HG03159 (cell line): ENCODE measurements around the gene C1QTNF12.

Source experiments
- ATAC-seq: cut with Tn5 transposase; IDR thresholded peaks from one replicate; pipeline ENCODE4 v1.9.1; 2021; ENCODE audit warnings: mild to moderate bottlenecking, moderate library complexity; ENCODE audit not compliant: unreplicated experiment

The C1QTNF12 gene

GRCh38 chr1:1241588-1242219, 4.8 kb downstream of the C1QTNF12 start:
- no peak for ATAC-seq

GRCh38 chr1:1240822-1241587, 5.5 kb downstream of the C1QTNF12 start:
- ATAC-seq = no peak

- ATAC-seq = no peak
These were observed 6.2 kb downstream of the C1QTNF12 start for GRCh38 chr1:1240348-1240732.

GRCh38 chr1:1239614-1240347, 6.7 kb downstream of the C1QTNF12 start:
- ATAC-seq = no peak

- ATAC-seq = no peak
These were observed 7.3 kb downstream of the C1QTNF12 start for GRCh38 chr1:1239227-1239613.

- ATAC-seq = no peak
These were observed 7.8 kb downstream of the C1QTNF12 start for GRCh38 chr1:1238702-1239178.

DNA sequence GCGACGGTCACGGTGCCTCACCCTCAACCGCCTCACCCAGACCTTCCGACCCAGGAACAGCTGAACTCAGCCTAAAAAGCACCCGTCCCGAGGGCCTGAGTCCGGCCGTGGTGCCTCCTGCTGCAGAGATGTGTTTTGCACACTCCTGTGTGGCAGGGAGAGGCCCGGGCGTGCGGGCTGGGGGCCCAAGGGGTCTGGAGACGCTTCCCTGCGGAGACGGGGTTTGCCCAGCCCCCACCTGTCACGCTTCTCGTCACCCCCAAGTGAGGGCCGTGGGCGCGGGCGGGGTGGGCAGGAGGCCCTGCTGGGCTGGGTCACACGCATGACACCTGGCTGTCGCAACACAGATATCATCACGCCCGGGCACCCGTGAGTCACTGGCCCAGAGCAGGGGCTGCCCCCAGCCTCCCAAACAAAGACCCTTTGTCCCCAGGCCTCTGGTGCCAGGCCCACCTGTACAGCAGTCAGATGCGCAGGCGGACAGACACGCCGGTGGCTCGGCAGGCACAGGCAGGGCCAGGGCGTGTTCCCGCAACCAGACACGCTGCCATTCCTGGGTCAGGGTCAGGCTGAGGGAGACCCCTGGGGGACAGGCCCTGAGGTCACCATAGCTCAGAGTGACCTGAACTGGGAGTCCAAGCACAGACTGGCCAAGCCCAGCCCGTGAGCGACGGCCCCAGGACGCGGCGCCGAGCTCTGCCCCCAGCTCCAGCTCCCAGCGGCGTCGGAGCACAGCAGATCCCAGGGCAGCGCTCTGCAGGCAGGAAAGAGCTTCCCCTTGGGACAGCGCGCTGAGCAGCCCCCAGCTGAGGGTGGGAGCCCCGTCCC, 8.4 kb downstream of the C1QTNF12 start:
- ATAC-seq = no peak

GRCh38 chr1:1236945-1237873, 9.3 kb downstream of the C1QTNF12 start:
- ATAC-seq = no peak

- no peak for ATAC-seq
These were observed 10.3 kb downstream of the C1QTNF12 start for GRCh38 chr1:1236176-1236763.

DNA sequence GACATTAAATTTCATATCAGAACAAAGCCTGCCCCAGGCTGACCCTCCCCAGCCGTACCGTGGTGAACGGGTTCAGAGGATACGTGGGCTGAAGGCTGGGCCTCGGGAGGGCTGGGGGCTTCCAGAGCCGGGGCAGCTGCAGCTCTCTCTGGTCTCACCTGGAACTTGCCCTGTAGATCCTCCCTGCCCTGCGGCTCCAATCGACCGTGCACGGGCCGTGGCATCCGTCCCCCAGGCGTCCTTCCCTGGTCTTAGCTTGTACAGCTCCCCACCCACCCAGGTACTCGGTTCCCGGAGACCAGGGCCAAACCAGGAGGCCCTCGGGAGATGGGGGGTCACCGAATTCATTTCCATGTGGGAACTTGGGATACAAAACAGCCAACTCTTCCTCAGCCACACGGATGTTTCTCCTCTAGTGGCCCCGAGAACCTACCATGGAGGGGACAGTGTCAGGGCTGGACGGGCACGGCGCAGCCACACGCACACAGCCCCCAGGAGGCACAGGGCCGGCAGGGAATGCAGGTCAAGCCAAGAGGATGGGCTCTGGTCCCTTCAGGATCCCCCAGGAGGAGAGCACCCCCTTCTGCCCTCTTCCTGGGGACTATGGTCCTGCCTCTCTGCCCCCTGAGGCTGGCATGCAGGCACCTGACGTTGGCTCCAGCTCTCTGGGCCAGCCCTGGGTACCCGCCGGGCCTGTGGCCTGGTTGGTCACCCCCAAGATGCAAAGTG, 11.3 kb downstream of the C1QTNF12 start:
- ATAC-seq = no peak

DNA sequence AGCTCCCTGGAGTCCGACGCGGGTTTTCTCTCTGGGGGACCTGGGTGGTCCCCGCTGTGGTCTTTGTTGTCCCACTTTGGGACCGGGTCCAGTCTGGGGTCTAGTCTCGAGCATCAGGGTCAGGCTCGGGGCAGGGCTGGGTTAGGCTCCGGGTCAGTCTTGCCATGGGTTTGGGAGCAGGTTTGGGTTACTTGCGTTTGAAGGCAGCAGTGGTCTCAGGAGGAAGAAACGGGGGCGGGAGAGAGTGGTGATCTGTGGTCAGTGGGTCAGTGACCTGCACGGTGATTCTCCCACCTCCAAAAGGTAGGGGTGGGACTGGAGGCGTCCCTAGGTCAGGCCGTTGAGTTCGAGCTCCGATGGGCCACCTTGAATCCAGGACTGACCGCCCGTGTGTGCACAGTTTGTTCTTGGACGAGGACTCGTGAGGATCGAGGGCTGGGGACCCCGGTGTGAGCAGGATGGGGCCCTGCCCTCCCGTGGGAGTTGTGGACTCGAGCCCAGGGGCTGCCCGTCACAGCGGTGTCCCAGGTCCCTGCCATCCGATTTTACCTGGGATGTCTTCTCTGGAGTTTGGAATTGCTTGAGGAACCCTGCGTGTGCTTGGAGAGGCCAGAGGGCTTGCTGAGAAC, 12.2 kb downstream of the C1QTNF12 start:
- no peak for ATAC-seq

GRCh38 chr1:1233567-1233892, 13.0 kb downstream of the C1QTNF12 start:
- no peak for ATAC-seq

DNA sequence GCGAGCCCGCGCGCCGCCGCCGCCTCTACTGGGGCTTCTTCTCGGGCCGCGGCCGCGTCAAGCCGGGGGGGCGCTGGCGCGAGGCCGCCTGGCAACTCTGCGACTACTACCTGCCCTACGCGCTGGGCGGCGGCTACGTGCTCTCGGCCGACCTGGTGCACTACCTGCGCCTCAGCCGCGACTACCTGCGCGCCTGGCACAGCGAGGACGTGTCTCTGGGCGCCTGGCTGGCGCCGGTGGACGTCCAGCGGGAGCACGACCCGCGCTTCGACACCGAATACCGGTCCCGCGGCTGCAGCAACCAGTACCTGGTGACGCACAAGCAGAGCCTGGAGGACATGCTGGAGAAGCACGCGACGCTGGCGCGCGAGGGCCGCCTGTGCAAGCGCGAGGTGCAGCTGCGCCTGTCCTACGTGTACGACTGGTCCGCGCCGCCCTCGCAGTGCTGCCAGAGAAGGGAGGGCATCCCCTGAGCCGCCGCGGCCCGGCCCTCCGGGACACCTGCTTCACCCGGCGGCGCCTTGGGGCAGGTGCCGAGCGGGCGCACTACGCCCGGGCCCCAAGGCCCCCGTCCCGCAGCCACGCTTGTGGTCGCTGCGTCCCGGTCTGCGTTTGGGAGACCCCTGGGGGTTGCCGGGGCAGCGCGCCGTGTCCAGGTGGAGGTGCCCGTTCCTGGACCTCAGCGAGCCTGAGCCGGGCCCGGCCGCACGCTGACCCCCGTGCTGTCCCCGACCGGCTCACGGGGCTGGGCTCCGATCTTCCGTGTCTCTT, 13.5 kb downstream of the C1QTNF12 start:
- ATAC-seq = no peak

DNA sequence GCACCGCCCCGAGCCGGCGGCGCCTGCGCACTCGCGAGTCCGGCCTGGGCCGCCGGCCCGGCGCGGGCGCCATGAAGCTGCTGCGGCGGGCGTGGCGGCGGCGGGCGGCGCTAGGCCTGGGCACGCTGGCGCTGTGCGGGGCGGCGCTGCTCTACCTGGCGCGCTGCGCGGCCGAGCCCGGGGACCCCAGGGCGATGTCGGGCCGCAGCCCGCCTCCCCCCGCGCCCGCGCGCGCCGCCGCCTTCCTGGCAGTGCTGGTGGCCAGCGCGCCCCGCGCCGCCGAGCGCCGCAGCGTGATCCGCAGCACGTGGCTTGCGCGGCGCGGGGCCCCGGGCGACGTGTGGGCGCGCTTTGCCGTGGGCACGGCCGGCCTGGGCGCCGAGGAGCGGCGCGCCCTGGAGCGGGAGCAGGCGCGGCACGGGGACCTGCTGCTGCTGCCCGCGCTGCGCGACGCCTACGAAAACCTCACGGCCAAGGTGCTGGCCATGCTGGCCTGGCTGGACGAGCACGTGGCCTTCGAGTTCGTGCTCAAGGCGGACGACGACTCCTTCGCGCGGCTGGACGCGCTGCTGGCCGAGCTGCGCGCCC, 14.2 kb downstream of the C1QTNF12 start, which contains the start of gene B3GALT6:
Gene B3GALT6 (plus strand): TSS at position 30 of the 588 bp plus-strand sequence. CDS start 42 bp downstream, at position 72.
- no peak for ATAC-seq

DNA sequence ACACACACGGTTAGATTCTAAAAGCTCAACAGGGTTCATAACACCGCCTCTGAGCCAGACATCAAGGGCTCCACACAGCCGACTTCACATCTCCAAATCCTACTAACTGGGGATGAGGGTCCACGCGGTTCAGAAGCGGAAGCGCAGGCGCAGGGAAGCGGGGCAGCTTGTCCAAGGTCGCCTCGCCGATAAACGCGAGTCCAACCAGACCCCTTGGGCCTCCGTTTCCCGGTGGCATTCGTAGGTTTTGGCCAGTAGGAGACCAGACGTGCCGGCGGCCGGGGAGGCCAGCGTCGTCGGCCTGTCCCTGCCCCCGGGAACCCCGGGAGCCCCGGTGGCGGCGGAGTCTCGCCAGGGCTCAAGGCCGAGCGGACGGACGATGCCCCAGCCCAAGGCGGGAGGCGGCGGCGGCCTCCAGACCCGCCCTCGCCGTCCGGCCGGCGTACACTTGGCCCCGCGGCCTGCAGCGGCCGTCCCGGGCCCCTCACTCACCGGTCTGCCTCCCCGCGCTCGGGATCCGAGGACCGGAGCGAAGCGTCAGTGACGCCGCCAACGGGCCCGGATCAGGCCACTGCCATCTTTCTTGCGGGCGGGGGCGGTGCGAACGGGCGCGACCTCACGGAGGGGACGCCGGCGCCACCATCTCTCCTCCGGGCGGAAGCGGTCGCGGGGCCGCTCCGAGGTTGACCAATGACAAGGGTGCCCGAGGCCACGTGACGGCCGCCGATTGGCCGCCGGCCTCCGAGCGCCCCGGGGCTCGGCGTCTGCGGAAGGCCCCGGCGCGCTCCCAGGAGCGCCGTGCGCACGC, 14.9 kb downstream of the C1QTNF12 start, which contains the start of gene SDF4:
Gene SDF4 (minus strand): TSS at position 602 of the 808 bp plus-strand sequence. CDS start 3,229 bp downstream, outside the sequence.
- peak; percentile 94 for ATAC-seq
